GM15510 (cell line): ENCODE measurements around the gene SPRTN.

Source experiments
- POLR2A ChIP-seq: IDR thresholded peaks from 3 replicates; pipeline ENCODE4 v1.6.1; 2011; ENCODE audit warnings: borderline replicate concordance; ENCODE audit not compliant: insufficient read length; ENCODE audit errors: extremely low read depth

The SPRTN gene

GRCh38 chr1:231326248-231326647 is 11.8 kb upstream of the SPRTN start:
- TF ChIP-seq POLR2A, result no peak

GRCh38 chr1:231327617-231328016 is 10.5 kb upstream of the SPRTN start:
- no peak for TF ChIP-seq POLR2A

- no peak for TF ChIP-seq POLR2A
Observed at GRCh38 chr1:231329483-231329882, 8.6 kb upstream of the SPRTN start.

GRCh38 chr1:231332761-231333160 is 5.3 kb upstream of the SPRTN start:
- TF ChIP-seq POLR2A, result no peak

GRCh38 chr1:231334079-231334666 is 3.9 kb upstream of the SPRTN start:
- no peak for TF ChIP-seq POLR2A

- no peak for TF ChIP-seq POLR2A
Observed at GRCh38 chr1:231334952-231335351, 3.1 kb upstream of the SPRTN start.

- no peak for TF ChIP-seq POLR2A
Observed at GRCh38 chr1:231335663-231336602, 2.2 kb upstream of the SPRTN start.

GRCh38 chr1:231337043-231337471 is 1.0 kb upstream of the SPRTN start:
- no peak for TF ChIP-seq POLR2A

- TF ChIP-seq POLR2A, result peak; percentile 86
Observed at GRCh38 chr1:231337472-231338269, 422 bp upstream of the SPRTN start, which contains the start of gene EXOC8. Gene EXOC8, minus strand, starts transcription at chr1:231337852. Its CDS starts 107 bp downstream, at chr1:231337745.

- no peak for TF ChIP-seq POLR2A
Observed at GRCh38 chr1:231340328-231341013, 2.4 kb downstream of the SPRTN start.

- TF ChIP-seq POLR2A, result no peak
Observed at GRCh38 chr1:231347961-231348360, 9.9 kb downstream of the SPRTN start.

- TF ChIP-seq POLR2A, result no peak
Observed at GRCh38 chr1:231348442-231348841, 10.3 kb downstream of the SPRTN start.

GRCh38 chr1:231351816-231352215 is 13.7 kb downstream of the SPRTN start:
- TF ChIP-seq POLR2A, result no peak

- TF ChIP-seq POLR2A, result no peak
Observed at GRCh38 chr1:231353086-231353485, 15.0 kb downstream of the SPRTN start.
